AML-193 (cell line): ENCODE measurements around the gene SH3BGR.
"Not testable (repeated sequence)": the region's sequence is repeated elsewhere in the genome, so short reads cannot be mapped to it uniquely, and the experiment has no call there.

Experiments used
- DNase-seq, 2 experiments: peaks; one replicate each; lab custom pipeline; 2025; lab: John Stamatoyannopoulos, UW

SH3BGR gene

DNA sequence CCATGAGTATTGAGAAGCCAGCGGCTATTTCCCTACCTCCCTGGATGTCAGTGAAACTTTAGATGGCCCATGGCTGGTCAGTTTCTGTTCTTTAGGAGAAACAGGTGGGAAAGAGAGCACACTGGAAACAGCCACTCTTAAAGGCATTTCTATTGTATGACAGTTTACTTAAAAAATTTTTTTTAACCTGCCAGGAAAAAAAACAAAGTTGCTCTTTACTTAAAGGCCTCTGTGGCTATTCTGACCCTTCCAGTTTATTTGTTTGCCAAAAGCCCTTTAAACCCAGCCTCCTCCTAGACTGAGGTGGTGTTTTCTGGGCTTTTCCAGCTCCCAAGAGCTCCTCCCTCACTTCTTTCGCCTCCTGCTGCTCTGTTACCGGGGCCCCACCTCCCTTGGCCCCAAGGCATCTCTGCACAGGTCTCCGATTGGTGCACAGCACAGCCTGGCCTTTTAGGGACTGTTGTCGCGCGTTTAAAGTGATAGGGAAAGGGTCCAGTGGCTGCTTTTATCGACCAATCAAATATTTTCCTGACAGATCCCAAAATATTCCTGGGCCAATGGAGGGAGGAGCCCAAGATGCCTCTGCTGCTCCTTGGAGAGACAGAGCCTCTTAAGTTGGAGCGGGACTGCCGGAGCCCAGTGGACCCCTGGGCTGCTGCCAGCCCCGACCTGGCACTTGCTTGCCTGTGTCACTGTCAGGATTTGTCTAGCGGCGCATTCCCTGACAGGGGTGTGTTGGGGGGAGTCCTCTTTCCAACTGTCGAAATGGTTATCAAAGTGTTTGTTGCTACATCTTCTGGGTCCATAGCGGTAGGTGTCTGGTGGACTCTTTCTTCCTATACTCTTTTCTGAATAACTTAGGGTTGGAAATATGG lies at the start of gene SH3BGR:
TSS of gene SH3BGR (plus strand) at position 639 of the 875 bp plus-strand sequence. CDS start at position 766, 127 bp downstream.
- DNase-seq, result no peak

DNA sequence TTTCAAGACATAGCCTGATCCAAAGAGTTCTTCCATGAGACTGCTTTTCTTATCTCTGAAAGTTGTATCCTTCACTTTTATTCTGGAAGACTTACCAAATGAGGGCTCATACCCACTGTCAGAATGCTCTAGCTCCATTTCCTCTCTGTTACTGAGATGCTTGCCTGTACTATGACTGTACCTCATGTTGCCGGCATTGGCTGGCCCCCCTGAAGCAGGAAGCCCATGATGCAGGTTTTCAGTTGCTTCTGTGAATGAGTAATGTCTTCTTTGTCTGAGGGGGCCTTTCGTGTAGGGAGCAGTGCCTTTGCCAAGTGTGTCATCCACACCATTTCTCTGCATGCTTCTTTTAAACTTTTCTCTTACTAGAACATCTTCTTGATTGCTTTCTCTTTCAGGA lies 45.7 kb upstream of the SH3BGR start:
- DNase-seq, result no peak

DNA sequence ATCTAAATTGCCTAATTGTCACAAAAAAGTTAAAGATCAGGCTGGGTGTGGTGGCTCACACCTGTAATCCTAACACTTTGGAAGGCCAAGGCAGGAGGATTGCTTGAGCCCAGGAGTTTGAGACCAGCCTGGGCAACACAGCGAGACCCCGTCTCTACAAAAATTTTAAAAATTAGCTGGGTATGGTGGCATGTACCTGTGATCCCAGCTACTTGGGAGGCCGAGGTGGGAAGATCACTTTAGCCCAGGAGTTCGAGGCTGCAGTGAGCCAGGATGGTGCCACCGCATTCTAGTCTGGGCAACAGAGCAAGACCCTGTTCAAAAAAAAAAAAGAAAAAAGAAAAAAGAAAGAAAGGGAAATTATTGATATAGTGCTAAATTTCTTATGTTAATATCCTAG lies 32.6 kb upstream of the SH3BGR start:
- DNase-seq, result not testable (repeated sequence)

DNA sequence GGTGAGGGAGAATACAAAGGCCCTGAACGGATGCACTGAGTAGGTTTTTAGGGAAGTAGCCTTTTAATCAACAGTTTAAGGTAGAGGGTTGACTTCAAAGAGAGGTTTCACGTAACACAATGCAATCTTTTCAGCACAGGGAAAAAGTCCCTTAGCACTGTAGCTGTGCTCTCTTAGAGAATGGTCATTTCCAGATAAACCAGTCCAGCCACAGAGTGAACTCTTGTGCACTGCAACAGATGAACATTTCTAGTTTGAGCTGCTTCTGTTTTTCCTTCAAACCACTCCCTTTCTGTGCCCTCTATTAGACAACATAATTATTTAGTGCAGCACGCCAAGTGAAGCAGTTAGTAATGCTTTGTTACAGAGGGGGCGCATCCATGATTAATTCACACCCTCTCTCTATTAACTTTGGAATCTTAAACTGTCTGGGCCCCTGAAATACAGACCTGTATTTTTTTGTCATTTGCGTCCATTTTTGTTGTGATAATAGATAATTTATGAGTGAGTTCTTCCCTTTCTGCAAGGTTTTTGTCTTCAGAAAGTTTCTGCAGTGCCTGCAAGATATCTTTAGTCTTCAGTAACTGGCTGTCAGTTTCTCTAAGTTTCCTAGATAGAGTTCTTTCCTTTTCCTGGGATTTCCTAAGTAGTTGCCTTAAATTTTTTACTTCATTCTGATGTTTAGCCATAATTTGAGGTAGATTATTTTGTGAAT lies 29.1 kb upstream of the SH3BGR start:
- DNase-seq, result peak in 1 of 2 experiments; percentile 3

DNA sequence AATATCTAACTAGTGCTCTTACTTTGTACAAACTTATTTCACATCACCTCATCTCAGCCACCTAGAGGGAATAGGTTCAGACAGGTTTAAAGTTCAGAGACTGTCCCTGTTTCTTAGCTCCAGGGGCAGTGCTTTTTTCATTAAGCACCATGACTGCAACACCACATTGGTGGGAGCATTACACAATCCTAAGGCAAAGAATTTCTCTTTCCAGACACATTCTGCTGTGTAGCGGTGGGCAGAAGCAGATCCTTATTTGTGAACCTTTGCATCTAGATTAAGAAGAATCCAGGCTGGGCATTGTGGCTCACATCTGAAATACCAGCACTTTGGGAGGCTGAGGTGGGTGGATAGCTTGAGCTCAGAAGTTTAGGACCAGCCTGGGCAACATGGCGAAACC lies 22.3 kb upstream of the SH3BGR start:
- no peak for DNase-seq

DNA sequence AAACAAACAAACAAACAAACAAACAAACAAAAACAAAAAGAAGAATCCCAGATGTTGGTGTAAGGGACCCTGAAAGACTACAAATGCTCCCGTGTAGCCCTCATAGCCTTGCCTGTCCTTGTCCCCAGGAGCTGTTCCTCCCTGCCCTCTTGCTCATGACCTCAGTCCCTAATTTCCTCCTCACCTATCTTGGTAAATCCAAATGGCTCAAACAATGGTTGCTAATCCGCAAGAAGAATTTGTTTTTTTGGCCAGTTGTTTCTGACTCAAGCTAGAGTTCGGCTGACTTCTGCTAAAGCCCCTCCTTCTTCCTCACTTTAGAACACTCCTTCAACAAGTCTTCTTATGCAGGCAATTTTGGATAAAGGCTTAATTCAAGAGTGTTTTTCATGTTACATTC lies 21.8 kb upstream of the SH3BGR start:
- no peak for DNase-seq

DNA sequence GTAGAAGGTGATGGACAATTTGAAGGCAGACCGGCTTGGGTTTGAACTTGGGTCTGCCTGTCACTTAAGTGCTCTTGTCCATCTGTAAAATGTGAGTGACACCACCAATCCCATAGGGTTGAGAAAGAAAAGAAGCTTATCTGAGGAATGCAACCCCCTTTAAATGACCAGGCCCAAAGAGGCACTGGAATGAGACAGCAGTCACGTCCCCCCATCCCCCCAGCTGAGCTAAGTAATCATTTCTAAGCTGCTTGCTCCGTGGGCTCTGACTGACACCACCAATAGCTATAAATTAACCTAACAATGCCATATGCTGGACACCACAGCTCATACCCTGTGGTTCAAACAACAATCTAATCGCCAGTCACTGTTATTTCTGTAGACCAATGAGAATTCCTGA lies 21.3 kb upstream of the SH3BGR start:
- DNase-seq, result no peak

DNA sequence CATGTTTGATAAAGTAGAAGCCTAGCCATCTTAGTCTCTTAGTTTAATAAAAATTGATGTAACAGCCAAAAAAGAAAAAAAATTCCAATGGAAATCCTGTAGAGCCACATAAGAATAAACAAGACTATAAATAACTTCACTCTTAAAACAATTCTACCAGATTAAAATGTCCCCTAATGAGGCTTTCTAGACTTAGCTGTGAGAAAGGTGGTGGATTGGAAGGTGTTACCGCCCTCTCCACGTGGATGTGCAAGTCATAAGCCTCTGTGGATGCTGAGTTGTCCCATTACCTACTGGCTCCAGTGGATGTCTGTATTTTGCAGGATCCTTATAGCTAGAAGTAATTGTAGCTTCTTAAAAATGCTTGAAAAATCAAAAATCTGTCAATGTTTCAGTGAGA lies 20.8 kb upstream of the SH3BGR start:
- no peak for DNase-seq

DNA sequence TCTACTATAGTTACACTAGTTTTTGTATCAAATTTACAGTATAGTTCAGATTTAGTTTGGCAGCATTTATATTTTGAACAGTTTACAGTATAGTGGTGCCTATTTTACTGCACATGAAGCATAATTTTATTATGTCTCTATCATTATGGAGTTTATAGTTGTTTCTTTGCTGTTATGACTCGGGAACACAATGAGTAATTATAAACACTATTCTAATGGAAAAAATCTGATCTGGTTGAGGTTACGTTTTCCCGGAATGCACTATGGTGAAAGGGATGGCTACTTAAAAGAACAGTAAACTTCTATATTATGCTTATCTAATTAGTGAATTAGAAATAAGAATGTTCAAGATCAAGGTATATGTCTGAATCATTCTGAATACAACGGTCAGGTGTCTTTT lies 16.8 kb upstream of the SH3BGR start:
- DNase-seq, result no peak

DNA sequence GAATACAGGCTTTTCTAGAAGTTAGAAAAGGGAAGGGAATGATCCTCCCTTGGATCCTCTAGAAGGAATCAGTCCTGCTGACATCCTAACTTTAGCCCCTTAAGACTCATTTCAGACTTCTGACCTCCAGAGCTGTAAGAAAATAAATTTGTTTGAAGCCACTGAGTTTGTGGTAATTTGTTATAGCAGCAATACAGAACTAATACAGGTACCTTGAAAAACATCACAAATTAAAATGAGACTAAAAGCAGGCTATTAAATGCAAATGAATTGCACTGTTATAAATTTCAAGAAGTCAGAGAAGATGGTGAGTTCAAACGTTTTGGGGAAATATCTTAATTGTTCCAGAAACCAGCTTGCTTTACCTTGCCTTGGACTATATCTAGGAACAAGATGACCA lies 12.5 kb upstream of the SH3BGR start:
- no peak for DNase-seq

DNA sequence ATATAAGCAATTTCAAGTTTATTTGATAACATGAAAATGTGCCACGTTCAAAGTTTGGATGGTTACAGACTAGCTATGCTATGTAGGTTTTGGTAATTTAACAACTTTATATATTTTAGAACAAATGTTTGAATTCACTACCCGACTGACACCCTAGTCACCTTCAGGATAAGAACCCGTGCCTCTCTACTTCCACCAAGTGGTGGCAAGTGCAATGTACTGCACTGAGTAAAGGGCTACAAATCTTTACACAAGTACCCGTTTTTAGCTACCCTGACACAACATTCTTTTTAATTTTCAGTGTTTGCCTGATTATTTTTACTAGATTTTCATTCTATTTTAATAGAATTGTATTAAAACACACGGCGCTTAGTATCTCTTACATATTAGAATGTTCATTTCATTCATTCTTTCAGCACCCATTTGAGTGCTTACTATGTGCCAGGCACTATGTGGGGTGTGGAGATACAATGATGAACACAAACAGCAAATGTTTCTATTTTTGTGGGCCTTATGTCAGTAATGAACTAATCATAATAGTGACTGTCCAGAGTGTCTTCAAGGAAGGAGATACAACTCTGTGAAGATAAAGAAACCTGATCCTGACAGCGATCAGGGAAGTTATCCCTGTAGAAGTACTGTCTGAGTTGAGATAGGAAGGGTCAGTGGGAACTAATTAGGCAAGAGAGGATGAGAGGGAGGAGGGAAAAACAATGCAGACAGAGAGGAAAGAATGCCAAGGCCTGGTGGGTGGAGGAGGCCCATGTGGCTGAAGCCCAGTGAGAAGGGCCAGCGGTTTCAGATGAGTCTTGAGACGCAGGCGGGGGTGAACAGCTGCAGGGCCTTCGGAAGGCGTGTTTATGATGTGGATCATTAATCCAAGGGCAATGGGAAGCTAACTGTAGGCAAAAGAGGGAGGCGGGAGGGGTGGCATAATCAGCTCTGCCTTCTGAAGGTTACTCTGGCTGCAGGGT lies 10.0 kb upstream of the SH3BGR start:
- DNase-seq, result peak; percentile 66 to 72

DNA sequence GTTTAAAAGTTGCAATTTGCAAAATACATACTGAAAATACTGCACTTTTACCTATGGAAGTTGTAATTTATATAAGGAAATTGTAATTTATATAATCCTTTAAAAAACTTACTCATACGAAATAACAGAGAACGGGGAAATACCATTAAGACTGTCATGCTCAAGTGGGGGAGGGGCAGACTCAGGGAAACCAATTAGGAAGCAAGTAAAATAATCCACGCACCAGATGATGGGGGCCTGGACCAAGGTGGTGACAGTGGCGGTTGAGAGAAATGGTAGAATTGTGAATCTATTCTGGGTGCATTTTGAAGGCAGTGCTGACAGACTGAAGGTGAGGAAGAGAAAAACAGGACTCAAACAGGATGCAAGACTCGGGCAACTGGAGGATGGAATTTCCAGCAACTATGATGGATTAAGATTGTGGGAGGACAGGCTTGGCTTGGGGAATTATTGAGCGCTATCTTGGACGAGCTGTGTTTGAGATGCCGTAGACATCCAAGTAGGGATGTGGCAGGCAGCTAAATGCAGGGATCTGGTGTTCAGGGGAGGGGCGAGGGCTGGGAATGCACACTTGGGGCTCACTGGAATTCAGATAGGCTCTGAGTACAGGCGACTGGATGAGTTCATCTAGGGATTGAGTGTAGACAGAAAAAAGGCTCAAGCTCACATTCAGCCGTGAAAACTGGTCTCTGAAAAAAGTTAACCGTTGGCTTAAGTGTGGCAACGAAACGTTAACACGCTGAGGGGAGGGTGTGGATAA lies 7.2 kb upstream of the SH3BGR start:
- DNase-seq, result no peak

DNA sequence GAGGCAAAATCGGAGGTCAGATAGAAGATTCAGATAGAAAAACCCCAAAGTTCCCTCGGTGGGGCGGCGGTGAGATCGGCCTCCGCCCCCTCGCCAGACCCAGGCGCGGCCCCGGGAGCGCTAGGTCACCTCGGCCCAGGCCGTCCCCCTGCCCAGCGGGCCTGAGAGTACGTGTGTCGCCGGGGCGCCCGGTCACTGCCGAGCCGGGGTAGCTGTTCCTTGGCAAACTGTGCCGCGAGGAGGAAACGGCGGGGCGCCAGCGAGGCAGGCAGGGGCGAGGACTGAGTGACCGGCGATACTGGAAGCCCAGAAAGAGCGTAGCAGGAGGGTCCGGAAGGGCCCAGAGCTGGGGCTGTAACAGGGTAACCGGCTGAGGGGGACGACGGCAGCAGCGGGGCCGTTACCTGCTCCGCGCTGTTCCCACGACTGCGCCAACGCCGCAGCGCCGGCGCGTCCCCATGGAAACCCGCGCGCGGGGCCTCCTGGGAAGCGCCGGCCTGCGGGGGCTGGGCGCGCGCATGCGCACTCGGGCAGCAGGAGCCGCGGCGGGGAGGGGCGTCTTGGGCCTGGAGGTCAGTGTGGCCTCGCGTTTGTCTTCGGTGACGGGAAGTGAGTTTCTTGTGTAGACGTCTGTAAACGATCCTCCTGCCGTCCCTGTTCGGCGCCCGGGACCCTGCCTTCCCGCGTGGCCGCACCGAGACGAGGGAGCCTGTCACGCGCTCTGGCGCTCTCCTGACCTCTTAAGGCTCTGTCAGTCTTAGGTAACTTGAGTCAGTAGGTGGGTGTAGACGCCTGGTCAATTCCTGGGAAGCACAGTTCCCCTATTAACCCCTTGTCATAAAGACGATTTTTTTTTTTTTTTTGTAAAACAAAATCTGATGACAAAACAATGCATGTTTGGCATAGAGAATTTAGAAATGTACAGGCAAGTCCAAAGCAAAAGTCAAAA lies 6.2 kb upstream of the SH3BGR start, which contains the start of gene LCA5L:
TSS of gene LCA5L (minus strand) at position 458 of the 949 bp plus-strand sequence. CDS start 17,285 bp downstream, outside the sequence.
- DNase-seq, result peak; percentile 73

DNA sequence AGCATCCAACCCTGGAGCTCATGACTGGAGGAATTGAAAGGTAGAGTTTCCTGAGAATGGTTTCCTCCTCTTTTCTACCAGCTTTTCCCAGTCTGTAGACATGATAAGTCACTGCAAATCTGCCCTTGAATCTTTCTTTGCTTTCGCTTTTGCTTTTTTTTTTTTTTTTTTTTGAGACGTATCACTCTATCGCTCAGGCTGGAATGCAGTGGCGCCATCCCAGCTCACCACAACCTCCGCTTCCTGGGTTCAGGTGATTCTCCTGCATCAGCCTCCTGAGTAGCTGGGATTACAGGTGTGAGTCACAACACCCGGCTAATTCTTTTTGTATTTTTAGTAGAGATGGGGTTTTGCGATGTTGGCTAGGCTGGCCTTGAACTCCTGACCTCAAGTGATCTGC lies 4.5 kb upstream of the SH3BGR start:
- DNase-seq, result no peak

DNA sequence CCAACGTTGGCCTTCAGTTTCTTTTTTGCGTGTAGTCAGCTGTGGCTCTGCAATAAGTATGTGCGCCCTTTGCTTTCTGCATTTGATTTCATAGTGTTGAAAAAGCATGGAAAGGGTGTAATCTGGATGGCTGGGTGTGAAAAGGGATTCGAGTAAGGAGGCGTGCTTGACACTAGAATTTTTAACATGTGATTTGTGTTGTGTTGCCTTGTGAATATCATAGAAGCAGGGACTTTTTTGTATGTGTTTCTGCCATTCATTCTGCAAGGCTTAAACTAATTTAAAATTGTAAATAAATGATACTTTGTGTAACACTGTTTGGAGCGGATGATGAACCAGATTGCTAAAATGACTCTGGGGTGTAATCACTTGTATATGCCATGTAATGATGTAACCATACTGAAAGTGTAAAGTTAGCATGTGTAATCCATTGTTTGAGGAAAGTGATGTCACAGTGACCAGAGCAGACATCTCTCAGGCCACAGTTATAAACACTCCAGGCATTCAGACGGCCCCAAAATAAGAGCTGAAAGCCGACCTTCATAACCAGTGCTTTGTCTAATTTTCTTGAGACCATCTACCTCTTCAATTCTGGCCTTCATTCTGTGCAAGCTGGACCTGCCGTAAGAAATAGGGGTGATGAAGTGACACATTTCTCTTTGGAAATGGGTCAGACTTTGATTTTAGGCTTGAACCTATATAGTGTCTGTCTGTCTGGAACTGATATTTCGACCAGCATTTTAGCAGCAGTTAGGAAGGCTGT lies 618 bp downstream of the SH3BGR start:
- DNase-seq, result no peak

DNA sequence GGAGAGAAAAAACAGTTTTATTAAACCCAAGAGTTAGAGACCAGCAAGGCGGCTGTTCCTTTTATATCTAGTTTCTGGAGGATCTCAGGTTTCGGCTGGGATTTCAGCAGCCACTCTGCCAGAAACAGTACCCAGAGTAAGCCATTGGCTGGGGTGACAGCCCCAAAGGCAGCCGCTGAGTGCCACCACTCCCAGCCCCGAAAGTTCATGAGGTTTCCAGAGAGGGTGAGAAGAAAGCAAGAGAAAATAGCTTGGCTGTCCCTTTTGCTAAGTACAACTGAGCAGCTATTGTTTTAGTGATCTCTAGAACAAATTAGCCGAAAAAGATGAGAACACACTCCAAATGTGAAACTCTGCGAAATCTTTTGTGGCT lies 1.2 kb downstream of the SH3BGR start:
- DNase-seq, result no peak

DNA sequence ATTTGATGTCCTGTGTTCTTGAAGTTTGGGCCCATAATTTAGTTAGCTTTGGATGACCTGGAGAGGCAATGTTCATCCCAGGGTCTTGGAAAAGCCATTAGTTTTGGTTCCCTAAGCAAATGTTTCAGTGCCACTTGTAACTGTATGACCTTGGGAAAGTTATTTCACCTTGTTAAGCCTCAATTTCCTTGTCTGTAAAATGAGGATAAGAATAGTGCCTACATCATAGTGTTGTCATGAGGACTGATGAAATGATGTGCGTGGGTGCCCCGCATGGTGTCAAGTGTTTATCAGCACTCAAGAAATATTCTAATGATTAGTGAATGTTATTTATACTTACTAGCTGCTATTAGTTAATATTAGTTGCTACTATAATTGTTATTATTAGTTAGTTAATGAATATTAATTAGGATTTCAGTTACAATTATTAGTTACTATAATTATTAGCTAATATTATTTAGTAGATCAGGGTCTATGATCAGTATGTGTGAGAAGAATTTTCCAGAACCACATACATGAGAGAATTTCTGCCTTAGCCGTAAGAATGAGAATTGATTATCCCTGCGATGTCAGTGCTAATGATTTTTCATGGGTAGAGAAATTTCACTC lies 1.9 kb downstream of the SH3BGR start:
- DNase-seq, result no peak

DNA sequence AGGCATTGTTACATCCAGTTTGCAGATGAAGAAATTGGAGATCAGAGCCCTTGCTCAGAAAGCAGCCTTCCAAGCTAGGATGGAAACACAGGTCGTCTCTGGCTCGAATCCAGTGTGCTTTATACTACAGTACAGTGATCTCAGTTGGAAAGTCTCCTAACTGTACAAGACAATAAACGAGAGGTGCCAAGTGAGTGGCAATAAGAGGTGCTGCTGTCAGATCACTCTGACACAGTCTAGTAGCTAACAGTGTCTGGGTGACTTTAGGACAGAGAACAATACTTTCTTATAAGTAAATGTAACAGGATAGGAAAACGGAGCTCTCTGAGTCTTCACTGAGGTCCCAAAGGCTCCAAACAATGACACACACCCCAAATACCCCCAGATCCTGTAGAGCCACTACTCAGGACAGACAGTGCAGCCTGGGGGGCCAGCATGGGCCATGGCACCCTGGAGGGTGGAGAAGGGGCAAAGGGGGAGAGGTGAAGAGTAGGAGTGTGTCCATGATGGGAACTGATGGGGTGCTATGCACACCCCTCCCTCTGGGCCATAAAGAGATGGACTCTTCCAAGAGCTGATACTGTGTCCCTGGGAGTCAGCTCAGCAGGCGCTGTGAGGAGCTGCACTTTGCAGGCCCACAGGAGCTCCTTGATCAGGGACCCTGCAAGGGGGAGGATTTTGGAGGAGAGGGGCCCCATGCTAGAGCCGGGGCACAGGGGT lies 3.3 kb downstream of the SH3BGR start:
- no peak for DNase-seq
